CD4-positive, alpha-beta T cell treated with Interferon gamma for 1 hour (primary cell): ENCODE data around the gene MGAT1.
A peak's percentile ranks its signal among the peaks of the same experiment; 100 is the strongest.
"Not testable (repeated sequence)": the region's sequence is repeated elsewhere in the genome, so short reads cannot be mapped to it uniquely, and the experiment has no call there.

ENCODE experiments used
- DNase-seq: peaks from one replicate; pipeline ENCODE4 v3.0.0-alpha.2; 2020

Gene MGAT1

DNA sequence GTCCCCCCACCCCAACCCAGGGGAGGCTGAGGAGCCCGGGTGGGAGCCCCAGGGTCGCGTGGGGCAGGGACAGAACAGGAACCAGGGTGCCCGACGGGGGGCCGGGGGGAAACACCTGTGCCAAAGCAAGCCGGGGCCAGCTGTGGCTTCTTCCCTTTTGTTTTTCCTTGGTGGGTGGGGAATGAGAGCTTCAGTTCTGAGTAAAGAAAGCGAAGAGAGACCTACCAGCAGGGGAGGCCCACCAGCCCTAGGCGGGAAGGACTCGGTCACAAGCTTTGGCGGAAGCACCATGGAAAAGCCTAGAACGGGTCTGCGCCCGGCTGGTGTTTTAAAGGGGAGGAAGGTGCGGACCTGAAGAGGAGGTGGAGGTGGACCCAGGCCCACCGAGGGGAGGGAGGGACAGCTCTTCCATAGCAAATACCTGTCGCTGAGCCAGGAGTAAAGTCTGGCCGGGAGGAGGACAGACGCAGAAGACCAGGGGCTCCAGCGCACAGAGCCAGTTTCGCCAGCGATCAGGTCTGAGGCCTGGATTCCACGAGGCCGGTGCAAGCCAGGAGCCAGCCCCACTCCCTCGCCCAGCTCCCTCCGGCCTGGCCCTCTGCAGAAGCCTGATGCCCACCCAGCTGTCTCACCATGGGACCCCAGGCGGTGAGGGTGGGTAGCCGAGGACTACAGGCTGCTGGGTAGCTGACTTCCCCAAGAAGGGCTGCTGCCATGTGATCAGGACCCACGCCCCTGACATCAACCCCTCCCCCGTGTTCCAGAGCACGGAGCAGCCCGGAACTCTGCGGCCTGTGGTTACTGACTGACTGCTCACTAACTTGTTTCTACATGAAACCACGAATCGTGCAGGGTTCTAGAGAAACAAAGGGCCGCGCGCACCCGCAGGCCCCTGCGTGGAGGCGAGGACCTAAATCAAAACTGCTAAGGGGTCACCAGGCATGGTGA lies 849 bp upstream of the MGAT1 start:
- DNase-seq: peak; percentile 88

DNA sequence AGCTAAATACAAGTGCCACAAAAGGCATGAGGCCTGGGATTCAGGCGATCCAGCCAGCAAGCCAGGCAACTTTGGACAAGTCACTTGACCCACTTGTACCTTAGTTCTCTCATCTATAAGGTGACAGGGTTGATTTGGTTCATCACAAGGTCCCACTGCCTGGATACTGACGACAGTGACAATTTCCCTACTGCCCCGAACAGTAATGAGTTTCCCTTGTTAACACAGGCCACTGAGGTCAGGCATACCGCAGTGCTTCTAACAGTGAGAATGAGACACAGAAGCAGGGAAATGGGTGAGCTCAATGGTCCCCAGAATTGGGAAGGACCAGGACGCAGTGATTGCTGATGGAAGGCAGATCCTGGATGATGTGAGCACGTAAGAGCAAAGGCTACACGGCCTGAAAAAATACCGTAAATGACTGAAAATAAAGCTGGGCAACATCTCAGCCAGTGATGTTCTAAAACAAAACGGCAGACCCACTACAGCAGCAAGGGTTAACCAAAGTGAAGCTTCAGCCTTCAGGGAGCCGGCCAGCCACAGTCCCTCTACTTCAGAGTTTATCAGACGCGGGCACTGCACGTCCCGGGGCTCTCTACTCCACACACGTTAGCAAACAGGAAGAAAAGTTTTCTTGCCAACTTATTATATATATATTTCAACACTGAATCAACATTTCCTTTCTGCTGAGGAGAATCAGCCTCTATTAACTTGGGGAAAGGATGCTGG lies 846 bp downstream of the MGAT1 start:
- no peak for DNase-seq

DNA sequence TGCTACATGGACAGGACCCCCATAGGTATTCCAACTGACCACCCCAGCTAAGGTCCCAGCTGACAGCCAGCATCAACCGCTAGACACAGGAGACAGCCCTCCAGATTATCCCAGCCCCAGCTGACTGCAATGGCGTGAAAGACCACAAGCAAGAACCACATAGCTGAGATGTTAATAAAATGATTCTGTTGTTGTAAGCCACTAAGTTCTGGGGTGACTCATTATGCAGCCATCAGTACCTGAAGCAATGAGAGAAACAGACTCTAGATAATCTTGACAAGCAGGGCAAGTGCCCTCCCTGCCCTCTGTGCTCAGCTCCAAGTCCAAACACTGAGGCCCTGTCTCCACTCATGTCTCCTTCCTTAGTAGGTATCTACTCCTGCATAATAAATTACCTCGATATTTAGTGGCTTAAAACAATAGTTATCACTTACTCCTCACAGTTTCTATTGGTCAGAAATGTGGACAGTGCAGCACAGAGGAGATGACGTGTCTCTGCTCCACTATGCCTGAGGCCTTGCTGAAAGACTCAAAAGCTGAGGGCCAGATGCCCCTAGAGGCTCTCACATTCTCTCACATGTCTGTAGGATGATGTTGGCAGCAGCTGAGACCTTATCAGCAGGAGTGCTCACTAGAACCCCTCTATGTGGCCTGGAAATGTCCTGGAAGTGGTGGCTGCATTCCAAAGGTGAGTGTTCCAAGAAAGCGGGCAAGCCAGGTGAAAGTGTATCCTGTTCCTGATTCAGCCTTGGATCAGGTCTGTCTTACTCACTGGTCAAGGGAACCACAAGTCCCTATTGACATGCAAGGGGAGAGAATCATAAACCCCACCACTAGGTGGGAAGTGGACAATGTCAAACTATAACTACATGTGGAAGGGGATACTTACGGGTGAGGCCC lies 2.5 kb downstream of the MGAT1 start:
- no peak for DNase-seq

DNA sequence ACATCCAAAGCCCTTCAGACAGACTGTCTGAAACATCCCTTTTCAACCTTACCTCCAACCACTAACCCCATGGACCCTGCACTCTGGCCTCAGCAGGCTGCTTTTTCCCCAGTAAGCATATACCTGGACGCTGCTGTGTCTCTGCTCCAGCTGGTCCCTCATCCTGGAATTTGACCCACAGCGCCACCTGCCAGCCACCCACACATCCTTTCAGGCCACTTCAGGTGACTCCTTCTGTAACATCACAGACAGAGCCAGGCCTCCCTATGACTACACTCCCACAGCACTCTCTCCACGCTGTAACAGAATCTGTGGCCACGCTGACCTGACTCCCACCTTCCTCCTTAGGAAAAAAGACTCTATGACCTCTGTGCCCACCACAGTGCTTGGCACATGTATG lies 3.4 kb downstream of the MGAT1 start:
- no peak for DNase-seq

DNA sequence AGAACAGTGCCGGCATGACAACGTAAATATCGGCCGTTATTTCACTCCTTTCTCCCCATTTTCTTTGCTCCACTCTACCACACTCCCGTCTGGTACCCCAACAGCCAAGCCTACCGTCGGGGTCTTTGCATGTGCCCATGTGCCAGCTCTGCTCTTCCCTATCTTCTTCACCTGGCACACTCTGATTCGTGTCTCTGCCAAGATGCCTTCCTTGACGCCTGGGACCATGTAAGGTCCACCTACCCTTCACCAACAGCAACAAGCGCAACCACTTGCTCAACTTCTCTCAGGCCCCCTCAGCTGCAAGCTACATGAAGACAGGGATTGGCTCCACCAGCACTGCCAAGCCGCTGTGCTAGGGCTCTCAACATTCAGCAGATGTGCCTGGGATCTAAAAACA lies 4.4 kb downstream of the MGAT1 start:
- no peak for DNase-seq

DNA sequence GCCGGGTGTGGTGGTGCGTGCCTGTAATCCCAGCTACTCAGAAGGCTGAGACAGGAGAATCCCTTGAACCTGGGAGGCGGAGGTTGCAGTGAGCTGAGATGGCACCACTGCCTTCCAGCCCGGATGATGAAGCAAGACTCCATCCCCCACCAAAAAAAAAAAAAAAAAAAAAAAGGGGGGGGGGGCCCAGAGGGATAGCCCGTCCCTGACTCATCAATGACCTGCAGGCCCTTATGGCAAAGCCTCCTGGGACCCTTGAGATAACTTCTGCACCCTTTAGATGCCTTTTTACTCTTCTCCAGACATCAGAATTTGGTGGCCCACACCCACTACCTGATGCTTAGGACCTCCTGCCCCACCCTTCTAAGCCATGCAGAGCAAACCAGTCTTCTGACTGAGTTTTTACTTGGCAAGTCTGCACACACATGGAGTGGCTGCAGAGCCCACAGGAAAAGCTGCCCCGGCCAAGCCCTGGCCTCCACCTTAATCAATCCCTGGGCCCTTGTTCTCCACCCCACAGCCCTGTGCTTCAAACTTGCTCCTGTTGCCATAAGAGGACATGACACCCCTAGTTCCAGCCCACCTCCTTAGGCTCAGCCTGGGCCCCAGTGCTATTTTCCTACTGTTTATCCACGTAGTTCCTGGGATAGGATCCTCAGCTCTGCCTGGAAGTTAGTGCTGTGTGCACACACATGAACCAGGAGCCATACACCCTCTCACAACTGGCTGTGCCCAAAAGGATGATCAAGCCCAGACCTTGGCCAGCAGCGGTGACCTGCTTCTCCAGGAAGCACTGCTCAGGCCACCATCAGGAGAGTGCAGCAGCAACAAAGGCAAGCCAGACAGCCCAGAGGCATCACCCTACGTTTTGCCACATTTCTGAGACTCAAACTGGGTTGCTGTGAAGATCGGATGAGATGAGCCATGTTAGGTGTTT lies 5.1 kb downstream of the MGAT1 start:
- no peak for DNase-seq

DNA sequence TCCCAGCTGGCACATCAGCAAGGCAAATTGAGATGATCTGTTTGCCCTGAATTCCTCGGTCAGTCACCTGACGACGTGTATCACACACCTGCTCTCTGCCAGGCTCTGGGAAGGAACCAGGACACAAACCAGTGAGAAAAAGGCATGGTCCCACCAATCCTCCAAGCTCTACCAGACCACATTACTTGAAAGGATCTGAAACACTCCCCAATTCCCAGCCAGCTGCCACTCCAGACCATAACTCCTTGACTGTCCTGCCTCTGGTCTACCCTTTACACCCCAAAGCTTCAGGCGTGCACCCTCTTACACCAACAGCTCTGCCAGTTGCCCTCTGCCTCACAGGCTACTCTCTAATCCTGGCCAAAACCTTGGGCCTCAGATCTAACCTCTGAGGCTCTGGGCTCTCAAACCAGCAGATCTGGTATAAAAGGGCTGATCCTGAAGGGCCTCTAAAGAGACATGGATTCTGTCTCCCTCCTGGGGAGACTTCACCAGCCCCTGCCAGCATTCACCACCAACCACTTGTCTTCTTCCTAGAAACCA lies 6.8 kb downstream of the MGAT1 start:
- no peak for DNase-seq

DNA sequence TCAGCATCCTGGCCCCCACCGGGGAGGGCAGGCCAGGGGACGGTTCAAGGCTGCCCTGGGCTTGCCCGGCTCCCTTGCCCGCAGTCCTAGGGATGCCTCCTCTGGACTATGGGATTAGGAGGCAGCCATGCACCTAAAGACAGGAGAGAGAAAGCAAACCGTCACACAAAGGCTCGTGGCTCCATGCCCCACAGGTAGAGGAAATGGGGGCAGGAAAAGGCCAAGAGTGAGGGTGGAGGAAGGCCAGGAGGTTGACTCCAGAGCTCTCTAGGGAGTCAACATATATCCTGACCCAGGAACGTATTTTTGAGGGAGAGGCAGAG lies 9.7 kb downstream of the MGAT1 start:
- DNase-seq: no peak

DNA sequence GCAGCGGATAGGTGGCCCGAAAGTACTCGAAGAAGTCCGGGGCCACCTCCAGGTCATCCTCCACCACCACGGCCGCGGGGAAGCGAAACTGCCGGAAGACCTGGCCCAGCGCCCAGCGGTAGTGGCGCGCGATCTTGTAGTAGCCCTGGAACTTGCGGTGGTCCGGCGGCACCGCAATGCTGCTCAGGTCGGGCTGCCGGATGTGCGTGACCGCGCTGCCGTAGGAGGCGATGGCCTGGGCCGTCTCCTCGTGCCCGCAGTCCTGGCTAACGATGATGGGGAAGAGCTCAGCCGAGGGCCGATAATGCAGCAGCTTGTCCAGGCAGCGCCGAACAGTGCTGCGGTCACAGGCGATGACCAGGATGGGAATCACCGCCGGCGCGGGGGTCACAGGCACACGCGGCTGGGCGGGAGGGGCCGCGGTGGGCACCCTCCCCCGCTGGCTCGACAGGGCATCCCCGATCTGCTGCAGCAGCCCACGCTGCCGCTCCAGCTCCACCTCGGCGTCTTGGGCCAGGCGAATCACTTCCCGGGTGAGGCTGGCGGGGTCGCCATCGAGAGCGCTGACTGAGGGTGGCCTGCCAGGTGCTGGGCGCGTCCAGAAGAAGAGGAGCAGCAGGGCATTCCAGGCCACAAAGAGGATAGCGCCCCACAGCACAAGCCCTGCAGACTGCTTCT lies 10.2 kb downstream of the MGAT1 start:
- no peak for DNase-seq

DNA sequence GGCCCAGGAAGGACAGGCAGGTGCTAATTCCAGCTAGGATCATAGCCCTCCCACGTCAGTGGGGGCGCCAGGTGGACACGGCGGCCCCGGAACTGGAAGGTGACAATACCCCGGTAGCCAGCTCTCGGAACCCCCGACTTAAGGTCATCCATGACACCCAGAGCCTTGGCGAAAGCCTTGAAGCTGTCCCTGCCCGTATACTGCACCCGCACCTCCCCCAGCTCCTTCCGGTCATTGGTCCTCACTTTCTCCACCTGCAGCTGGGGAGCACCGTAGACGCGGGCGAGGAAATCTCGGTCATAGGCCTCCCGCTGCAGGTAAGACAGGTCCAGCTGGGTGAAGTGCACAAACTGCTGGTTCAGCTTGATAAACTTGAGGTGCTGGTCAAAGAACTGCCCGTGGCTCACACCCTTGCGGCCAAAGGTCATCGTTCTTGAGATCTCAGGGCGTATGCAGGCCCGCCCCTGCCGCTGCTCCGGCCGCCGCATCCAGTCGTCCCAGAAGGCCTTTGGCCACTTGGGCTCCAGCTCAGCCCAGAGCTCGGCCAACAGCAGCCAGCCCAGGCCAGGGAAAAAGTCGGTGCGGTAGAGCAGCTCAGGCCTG lies 10.9 kb downstream of the MGAT1 start:
- DNase-seq: no peak

DNA sequence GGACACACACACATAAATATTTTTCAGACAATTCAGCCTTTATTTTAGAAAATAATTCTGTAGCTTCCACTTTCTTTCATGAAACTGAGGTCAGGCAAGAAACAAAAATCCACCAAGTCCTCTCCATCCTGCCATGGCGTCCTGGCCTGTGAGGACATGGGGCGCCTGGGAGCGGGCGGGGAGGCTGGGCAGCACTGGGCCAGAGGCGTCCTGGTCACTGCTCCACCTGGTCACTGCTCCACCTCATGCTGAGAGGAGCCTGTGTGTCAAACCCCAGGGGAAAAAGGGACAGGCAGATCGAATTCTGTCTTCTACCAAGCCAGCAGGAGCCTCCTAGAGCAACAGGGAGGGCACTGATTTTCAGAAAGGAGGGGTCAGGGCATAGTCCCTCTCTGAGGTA lies 12.1 kb downstream of the MGAT1 start:
- DNase-seq: no peak

DNA sequence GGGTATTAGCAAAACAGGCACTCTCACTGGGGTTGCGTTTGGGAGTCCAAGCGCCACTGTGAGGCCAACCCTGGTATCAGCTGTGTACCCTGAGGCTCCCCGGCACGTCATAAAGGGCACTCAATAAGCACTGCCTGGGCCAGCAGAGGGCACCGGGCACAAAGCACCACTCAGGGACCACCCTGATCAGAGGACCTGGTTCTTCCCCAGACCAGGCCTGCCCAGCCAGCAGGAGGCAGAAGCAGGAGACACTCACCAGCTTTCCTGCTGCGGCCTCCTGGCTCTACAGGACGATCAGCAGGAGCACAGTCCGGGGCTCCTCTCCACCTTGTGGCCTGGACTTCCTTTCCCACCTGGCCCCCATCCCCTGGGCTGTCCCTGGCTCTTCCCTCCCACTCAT lies 12.6 kb downstream of the MGAT1 start:
- peak; percentile 34 for DNase-seq

DNA sequence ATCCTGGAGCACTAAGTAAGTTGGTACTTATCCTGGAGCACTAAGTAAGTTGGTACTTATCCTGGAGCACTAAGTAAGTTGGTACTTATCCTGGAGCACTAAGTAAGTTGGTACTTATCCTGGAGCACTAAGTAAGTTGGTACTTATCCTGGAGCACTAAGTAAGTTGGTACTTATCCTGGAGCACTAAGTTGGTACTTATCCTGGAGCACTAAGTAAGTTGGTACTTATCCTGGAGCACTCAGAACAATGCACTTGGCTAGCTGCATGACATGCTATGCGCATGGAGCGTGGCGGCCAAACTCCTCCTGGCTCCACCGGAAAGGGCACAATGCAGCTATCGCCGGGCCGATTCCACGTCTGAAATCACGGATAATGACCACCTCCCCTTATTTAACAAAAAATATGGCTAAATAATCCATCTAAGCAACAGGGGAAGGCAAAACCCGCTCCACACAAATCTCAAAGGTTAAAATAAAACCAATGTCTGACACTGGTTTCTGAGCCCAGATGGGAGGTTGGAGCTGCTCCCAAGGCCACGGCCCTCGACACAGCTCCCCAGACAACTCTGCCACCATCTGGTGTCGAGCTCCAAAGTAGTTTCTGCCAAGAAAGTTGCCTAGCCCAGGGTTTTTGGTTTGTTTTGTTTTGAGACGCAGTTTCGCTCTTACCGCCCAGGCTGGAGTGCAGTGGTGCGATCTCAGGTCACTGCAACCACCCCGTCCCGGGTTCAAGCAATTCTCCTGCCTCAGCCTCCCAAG lies 13.8 kb downstream of the MGAT1 start:
- DNase-seq: not testable (repeated sequence)

DNA sequence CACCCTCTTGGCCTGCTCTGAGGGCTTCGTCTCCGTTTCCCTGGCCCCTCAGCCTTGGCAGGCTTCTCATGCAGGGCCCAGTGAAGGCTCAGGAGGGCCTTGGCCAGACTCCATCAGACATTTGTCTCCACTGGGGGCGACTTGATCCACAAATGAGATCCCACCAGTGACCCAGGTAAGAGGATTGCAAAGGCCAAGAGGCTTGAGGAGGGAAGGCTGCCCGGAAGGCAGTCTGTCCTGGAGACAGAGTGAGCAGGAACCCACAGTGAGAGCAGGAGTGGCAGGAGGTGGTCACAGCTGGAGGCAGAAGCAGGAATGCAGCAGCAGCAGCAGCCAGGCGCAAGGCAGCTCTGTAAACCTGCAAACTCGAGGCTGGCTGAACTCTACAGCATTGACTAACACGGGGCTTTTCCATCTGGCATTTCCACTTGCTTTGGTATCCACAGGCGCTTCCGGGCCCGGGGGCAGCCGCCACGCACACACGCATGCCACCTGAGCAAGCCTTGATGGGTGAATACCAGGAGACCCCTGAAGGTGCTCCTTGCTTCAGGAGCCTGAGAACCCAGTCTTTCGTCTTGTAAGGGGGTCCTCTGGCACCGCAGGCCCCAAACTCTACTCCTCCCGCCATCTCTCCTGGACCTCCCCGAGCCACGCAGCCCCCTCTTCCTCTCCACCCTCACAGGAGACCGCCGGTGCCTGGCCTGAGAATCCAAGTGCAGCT lies 14.7 kb downstream of the MGAT1 start:
- no peak for DNase-seq

DNA sequence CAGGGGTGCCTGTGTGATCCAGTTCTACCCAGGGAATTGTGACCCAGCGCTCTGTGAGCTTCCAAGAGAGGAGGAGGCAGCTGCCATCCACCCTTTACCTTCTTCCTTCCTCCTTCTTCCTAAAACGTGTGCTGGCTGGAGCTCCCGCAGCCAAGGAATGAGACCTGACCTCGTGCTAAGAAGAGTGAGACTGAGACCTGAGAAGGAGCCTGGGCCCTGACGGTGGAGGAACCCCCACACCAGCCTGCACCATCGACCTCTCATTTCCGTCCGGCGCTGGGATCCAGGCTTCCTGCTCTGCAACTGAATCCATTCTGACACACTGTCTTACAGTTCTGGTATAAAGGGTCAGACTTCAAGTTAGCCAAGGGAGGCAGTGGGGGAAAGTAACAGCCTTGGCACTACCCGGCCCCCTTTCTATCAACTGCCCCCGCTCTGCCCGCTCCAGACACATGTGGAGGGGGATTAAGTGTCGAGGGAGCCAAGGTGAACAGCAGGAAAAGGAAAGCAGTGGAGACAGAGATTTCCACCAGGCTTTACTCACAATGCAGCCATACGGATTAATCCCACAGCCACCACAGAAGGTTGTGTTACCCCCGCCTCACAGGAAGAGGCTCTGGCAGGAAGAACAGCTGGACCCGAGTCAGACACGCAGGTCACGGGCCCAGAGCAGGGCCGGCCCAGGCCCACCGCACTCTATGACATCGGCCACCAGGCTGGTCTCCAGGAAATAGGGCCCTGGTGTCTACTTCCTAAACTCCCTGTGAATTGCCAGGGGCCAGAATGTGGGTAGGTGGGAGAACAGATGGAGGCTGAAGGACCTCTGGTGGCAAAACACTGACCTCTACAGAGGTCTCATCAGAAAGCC lies 15.8 kb downstream of the MGAT1 start:
- no peak for DNase-seq

DNA sequence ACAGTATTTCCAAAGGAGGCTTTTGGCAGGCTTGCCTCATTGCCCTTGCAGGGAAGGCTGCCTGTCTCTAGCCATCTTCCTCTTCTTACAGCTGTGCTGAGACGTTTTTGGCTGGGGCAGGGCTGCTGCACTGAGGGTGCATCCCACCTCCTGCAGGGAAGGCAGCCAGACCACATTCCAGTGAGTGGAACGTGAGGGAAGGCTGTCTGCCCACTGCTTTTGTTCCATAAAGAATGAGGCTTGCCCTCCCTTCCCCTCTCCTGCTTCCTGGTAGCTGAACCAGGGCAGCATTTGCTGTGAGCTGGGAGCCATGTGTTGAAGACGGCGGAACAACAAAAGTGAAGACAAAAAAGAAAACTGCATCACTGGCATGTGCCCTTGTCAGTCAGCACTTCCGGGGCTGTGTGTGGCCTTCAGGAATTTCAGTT lies 16.8 kb downstream of the MGAT1 start:
- no peak for DNase-seq

DNA sequence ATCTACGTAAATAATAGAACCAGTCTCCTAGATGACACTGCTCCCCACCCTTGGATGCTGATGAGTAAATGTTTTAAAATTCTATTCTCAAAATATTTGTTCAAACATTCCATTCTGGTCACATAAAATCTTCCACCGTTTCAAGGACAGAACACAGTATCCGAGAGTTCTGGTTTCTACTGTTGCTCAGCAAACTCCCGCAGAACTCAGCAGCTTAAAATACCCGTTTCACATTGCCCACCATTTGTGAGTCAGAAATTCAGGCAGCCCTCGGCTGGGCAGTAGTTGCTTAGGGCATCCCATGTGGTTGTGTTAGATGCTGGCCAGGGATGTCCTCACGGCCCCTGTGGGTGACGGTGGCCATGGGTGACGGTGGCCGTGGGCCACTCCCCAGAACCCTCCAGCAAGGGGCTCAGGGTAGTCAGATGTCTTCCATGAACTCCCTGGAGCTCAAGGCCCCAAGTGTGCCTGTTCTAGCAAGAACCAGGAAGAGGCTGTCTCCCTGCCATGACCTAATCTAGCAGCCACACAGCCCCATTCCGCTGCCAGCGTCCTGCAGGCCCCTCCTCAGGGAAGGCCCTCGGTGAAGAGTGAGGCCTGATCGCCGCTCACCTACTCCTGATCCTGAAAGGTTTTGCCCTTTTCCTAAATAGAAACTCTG lies 17.4 kb downstream of the MGAT1 start:
- no peak for DNase-seq
